H1 (cell line): ENCODE results near the gene ARL6IP4. TPM values are rescaled to one million over a fixed set of nuclear protein-coding genes. Genes with fewer than 3 reads are reported as not detected.
A peak's percentile ranks its signal among the peaks of the same experiment; 100 is the strongest.

Experiments used
- ASH2L ChIP-seq: fragments of 200-600, 300-600 bp; sonication (generic); IDR thresholded peaks from one replicate; pipeline ENCODE4 v1.7.1; 2017; ENCODE audit warnings: low read length
- CTCF ChIP-seq, 3 experiments: IDR thresholded peaks; 1 replicate in 2 of 3; 2 replicates in 1 of 3; pipeline versions ENCODE4 v1.5.1 to v1.6.1; 2011; ENCODE audit warnings: low read length in 3 of 3, mild to moderate bottlenecking in 3 of 3, inconsistent platforms in 2 of 3, low read depth in 1 of 3, moderate library complexity in 1 of 3; ENCODE audit not compliant: insufficient read depth in 1 of 3; ENCODE audit errors: control extremely low read depth in 1 of 3
- EP300 ChIP-seq, 2 experiments: IDR thresholded peaks; 1 replicate in 1 of 2; 2 replicates in 1 of 2; pipeline ENCODE4 v1.6.1; 2011 to 2012; ENCODE audit warnings: low read depth in 2 of 2, low read length in 2 of 2, mild to moderate bottlenecking in 2 of 2, borderline replicate concordance in 1 of 2, inconsistent platforms in 1 of 2, moderate library complexity in 1 of 2
- EZH2 ChIP-seq: fragments of 200-600 bp; sonication (generic); IDR thresholded peaks from 2 replicates; pipeline ENCODE4 v1.7.1; 2012; ENCODE audit warnings: low read depth, mild to moderate bottlenecking, moderate library complexity, low read length, inconsistent platforms; ENCODE audit not compliant: severe bottlenecking
- GABPA ChIP-seq: IDR thresholded peaks from 2 replicates; pipeline ENCODE4 v1.6.1; 2011; ENCODE audit warnings: mild to moderate bottlenecking, low read length, moderate library complexity, borderline replicate concordance; ENCODE audit not compliant: insufficient read depth
- HDAC2 ChIP-seq, 2 experiments: fragments of 300-600 bp in 1 of 2; sonication (generic) in 1 of 2; IDR thresholded peaks; 2 replicates each; pipeline ENCODE4 v1.6.1; 2011 to 2012; ENCODE audit warnings: low read depth in 2 of 2, low read length in 2 of 2, mild to moderate bottlenecking in 2 of 2, moderate library complexity in 2 of 2, borderline replicate concordance in 1 of 2, inconsistent platforms in 1 of 2
- KDM1A ChIP-seq: fragments of 200-600, 300-600 bp; sonication (generic); IDR thresholded peaks from 2 replicates; pipeline ENCODE4 v1.7.1; 2016; ENCODE audit warnings: mild to moderate bottlenecking, low read length, borderline replicate concordance
- KDM4A ChIP-seq: IDR thresholded peaks from one replicate; pipeline ENCODE4 v1.7.1; 2012; ENCODE audit warnings: low read depth, mild to moderate bottlenecking, moderate library complexity, low read length, inconsistent platforms; ENCODE audit not compliant: severe bottlenecking
- MAFK ChIP-seq: IDR thresholded peaks from 2 replicates; pipeline ENCODE4 v1.6.1; 2012; ENCODE audit warnings: low read depth, mild to moderate bottlenecking, improper control_type of control experiment, low read length
- MAX ChIP-seq: IDR thresholded peaks from 2 replicates; pipeline ENCODE4 v1.6.1; 2012; ENCODE audit warnings: inconsistent platforms
- PHF8 ChIP-seq: fragments of 200-600 bp; sonication (generic); conservative IDR thresholded peaks from 2 replicates; pipeline ENCODE4 v1.7.1; 2012; ENCODE audit warnings: low read depth, mild to moderate bottlenecking, inconsistent platforms, low read length, moderate library complexity
- RNF2 ChIP-seq: fragments of 200-900, 300-1000 bp; sonication (generic); IDR thresholded peaks from 2 replicates; pipeline ENCODE4 v1.7.1; 2016; ENCODE audit warnings: borderline replicate concordance, low read depth, mild to moderate bottlenecking, antibody characterized with exemption, low read length; ENCODE audit not compliant: poor library complexity, severe bottlenecking; ENCODE audit errors: missing control alignments
- SIX5 ChIP-seq: IDR thresholded peaks from 2 replicates; pipeline ENCODE4 v1.6.1; 2011; ENCODE audit warnings: mild to moderate bottlenecking, low read depth, low read length
- SP1 ChIP-seq: IDR thresholded peaks from 2 replicates; pipeline ENCODE4 v1.6.1; 2011; ENCODE audit warnings: low read depth, low read length
- SP2 ChIP-seq: IDR thresholded peaks from 2 replicates; pipeline ENCODE4 v1.6.1; 2012; ENCODE audit warnings: mild to moderate bottlenecking, low read length, inconsistent platforms
- TBP ChIP-seq: IDR thresholded peaks from 2 replicates; pipeline ENCODE4 v1.6.1; 2011; ENCODE audit warnings: low read depth, low read length, improper control_type of control experiment
- YY1 ChIP-seq: IDR thresholded peaks from 2 replicates; pipeline ENCODE4 v1.6.1; 2011; ENCODE audit warnings: low read depth, mild to moderate bottlenecking, low read length
- polyA plus RNA-seq, 7 experiments: library from polyadenylated mRNA; depleted of rRNA in 3 of 7; stranded (reverse) in 5 of 7; unstranded in 2 of 7; fragments of >200 nt in 5 of 7; fragments of 200-250 nt in 2 of 7; gene quantifications; 1 replicate in 5 of 7; 2 replicates in 1 of 7; 4 replicates in 1 of 7; pipeline versions ENCODE4 v1.2.1 to v1.2.3, GENCODE V29; 2011 to 2013; ENCODE audit warnings: missing spikeins in 2 of 7, mixed read lengths in 2 of 7
- total RNA-seq: library from RNA; stranded (reverse); fragmentation: NEBNext Ultra II Directional; extraction: Animal tissue kit (Norgen Biotek cat#: 25700); gene quantifications from 2 replicates; pipeline ENCODE4 v1.2.1, GENCODE V29; 2021

Gene ARL6IP4
- total and polyA plus RNA-seq, 2 of the 8 experiments (the other 6 are each of a cell fraction or from before 2014, with no cell fraction given): 76.4 to 109 TPM

GRCh38 chr12:122965851-122966742 is 14.4 kb upstream of the ARL6IP4 start, which contains the start of gene ABCB9 (continued):
- TF ChIP-seq RNF2 (no peak), ASH2L (peak; percentile 38), MAFK (no peak), PHF8 (no peak), GABPA (no peak), MAX (peak; percentile 58), HDAC2 (IDR thresholded peaks at IDR 0.05; ENCODE audit: borderline replicate concordance in 1 of 2, low read depth in 2 of 2, low read length in 2 of 2) (no peak), SIX5 (no peak), CTCF (IDR thresholded peaks at IDR 0.05; ENCODE audit: control extremely low read depth in 1 of 3, insufficient read depth in 1 of 3, low read depth in 1 of 3, low read length in 3 of 3) (no peak), EP300 (IDR thresholded peaks at IDR 0.05; ENCODE audit: borderline replicate concordance in 1 of 2, low read depth in 2 of 2, low read length in 2 of 2) (peak in 1 of 2 experiments; percentile 80; a peak in 1 of 3 replicates), TBP (no peak), KDM1A (no peak), EZH2 (no peak), SP2 (no peak), YY1 (peak; percentile 49; the same call in 1 of the 2 replicates), SP1 (peak; percentile 79), KDM4A (peak; percentile 83)
